ENCODE measurements around the gene SLX4. TPM values are rescaled to one million over a fixed set of nuclear protein-coding genes. Genes with fewer than 3 reads are reported as not detected.

Gene SLX4
- total and polyA plus RNA-seq, 2 donors, result 2.7 to 4.4 TPM

- DNase-seq (ENCODE audit: extremely low spot score), result no peak
- Histone ChIP-seq H3K27ac (ENCODE audit: low read depth) (no peak overlapping the region), H3K36me3 (ENCODE audit: insufficient read depth) (no peaks in the 10 kb centered on the region), H3K4me3 (ENCODE audit: low read depth, low read length) (no peak overlapping the region), H3K4me1 (ENCODE audit: insufficient read depth) (no peaks in the 10 kb centered on the region)
- 93% methylated on average over 13 of the region's 13 CpGs for WGBS
Observed at GRCh38 chr16:3601614-3602319, 9.6 kb downstream of the SLX4 start.

GRCh38 chr16:3599922-3600321, 11.5 kb downstream of the SLX4 start:
- no peaks in the 10 kb centered on the region for H3K36me3 ChIP-seq (ENCODE audit: insufficient read depth)
- no peak for DNase-seq (ENCODE audit: extremely low spot score)
- H3K27ac ChIP-seq (ENCODE audit: low read depth), result no peak overlapping the region
- H3K4me1 ChIP-seq (ENCODE audit: insufficient read depth), result no peaks in the 10 kb centered on the region
- no peak overlapping the region for H3K4me3 ChIP-seq (ENCODE audit: low read depth, low read length)
- 98% methylated on average over 4 of the region's 4 CpGs for WGBS

- Histone ChIP-seq H3K4me1 (ENCODE audit: insufficient read depth) (no peaks in the 10 kb centered on the region), H3K36me3 (ENCODE audit: insufficient read depth) (no peaks in the 10 kb centered on the region), H3K4me3 (ENCODE audit: low read depth, low read length) (no peak overlapping the region), H3K27ac (ENCODE audit: low read depth) (no peak overlapping the region)
- no peak for DNase-seq (ENCODE audit: extremely low spot score)
- 96% methylated on average over 8 of the region's 8 CpGs for WGBS
Observed at GRCh38 chr16:3599121-3599520, 12.3 kb downstream of the SLX4 start.

GRCh38 chr16:3598236-3598635, 13.2 kb downstream of the SLX4 start:
- no peaks in the 10 kb centered on the region for H3K4me1 ChIP-seq (ENCODE audit: insufficient read depth)
- DNase-seq (ENCODE audit: extremely low spot score), result no peak
- H3K36me3 ChIP-seq (ENCODE audit: insufficient read depth), result no peaks in the 10 kb centered on the region
- no peak overlapping the region for H3K4me3 ChIP-seq (ENCODE audit: low read depth, low read length)
- no peak overlapping the region for H3K27ac ChIP-seq (ENCODE audit: low read depth)
- 95% methylated on average over 12 of the region's 12 CpGs for WGBS

- DNase-seq (ENCODE audit: extremely low spot score), result no peak
- Histone ChIP-seq H3K36me3 (ENCODE audit: insufficient read depth) (no peaks in the 10 kb centered on the region), H3K27ac (ENCODE audit: low read depth) (no peak overlapping the region), H3K4me1 (ENCODE audit: insufficient read depth) (no peaks in the 10 kb centered on the region), H3K4me3 (ENCODE audit: low read depth, low read length) (no peak overlapping the region)
- 96% methylated on average over 17 of the region's 17 CpGs for WGBS
Observed at GRCh38 chr16:3597676-3598075, 13.7 kb downstream of the SLX4 start.

GRCh38 chr16:3597226-3597625, 14.2 kb downstream of the SLX4 start:
- DNase-seq (ENCODE audit: extremely low spot score), result no peak
- no peaks in the 10 kb centered on the region for H3K4me1 ChIP-seq (ENCODE audit: insufficient read depth)
- 85% methylated on average over 10 of the region's 10 CpGs for WGBS
- no peak overlapping the region for H3K27ac ChIP-seq (ENCODE audit: low read depth)
- H3K4me3 ChIP-seq (ENCODE audit: low read depth, low read length), result no peak overlapping the region
- H3K36me3 ChIP-seq (ENCODE audit: insufficient read depth), result no peaks in the 10 kb centered on the region

GRCh38 chr16:3596101-3596861, 15.1 kb downstream of the SLX4 start:
- H3K4me1 ChIP-seq (ENCODE audit: insufficient read depth), result no peaks in the 10 kb centered on the region
- H3K36me3 ChIP-seq (ENCODE audit: insufficient read depth), result no peaks in the 10 kb centered on the region
- WGBS, result 93% methylated on average over 27 of the region's 27 CpGs
- no peak overlapping the region for H3K27ac ChIP-seq (ENCODE audit: low read depth)
- DNase-seq (ENCODE audit: extremely low spot score), result no peak
- no peak overlapping the region for H3K4me3 ChIP-seq (ENCODE audit: low read depth, low read length)

- 96% methylated on average over 19 of the region's 19 CpGs for WGBS
Observed at GRCh38 chr16:3595521-3596021, 15.8 kb downstream of the SLX4 start.

GRCh38 chr16:3595110-3595486, 16.3 kb downstream of the SLX4 start:
- Histone ChIP-seq H3K36me3 (ENCODE audit: insufficient read depth) (no peaks in the 10 kb centered on the region), H3K27ac (ENCODE audit: low read depth) (no peak overlapping the region), H3K4me1 (ENCODE audit: insufficient read depth) (no peaks in the 10 kb centered on the region), H3K4me3 (ENCODE audit: low read depth, low read length) (no peak overlapping the region)
- DNase-seq (ENCODE audit: extremely low spot score), result no peak
- WGBS, result 93% methylated on average over 11 of the region's 11 CpGs

More at GRCh38 chr16:3595521-3596021, 15.8 kb downstream of the SLX4 start:
- no peaks in the 10 kb centered on the region for H3K4me1 ChIP-seq (ENCODE audit: insufficient read depth)
- H3K4me3 ChIP-seq (ENCODE audit: low read depth, low read length), result no peak overlapping the region
- no peak for DNase-seq (ENCODE audit: extremely low spot score)
- no peaks in the 10 kb centered on the region for H3K36me3 ChIP-seq (ENCODE audit: insufficient read depth)
- H3K27ac ChIP-seq (ENCODE audit: low read depth), result no peak overlapping the region

GRCh38 chr16:3594316-3595109, 16.9 kb downstream of the SLX4 start:
- DNase-seq (ENCODE audit: extremely low spot score), result no peak
- Histone ChIP-seq H3K27ac (ENCODE audit: low read depth) (no peak overlapping the region), H3K4me3 (ENCODE audit: low read depth, low read length) (no peak overlapping the region), H3K36me3 (ENCODE audit: insufficient read depth) (no peaks in the 10 kb centered on the region), H3K4me1 (ENCODE audit: insufficient read depth) (no peaks in the 10 kb centered on the region)
- WGBS, result 94% methylated on average over 22 of the region's 22 CpGs

- 93% methylated on average over 12 of the region's 12 CpGs for WGBS
- H3K36me3 ChIP-seq (ENCODE audit: insufficient read depth), result no peaks in the 10 kb centered on the region
- H3K27ac ChIP-seq (ENCODE audit: low read depth), result no peak overlapping the region
- H3K4me3 ChIP-seq (ENCODE audit: low read depth, low read length), result no peak overlapping the region
- H3K4me1 ChIP-seq (ENCODE audit: insufficient read depth), result no peaks in the 10 kb centered on the region
- no peak for DNase-seq (ENCODE audit: extremely low spot score)
Observed at GRCh38 chr16:3592559-3592958, 18.8 kb downstream of the SLX4 start.

- WGBS, result 94% methylated on average over 6 of the region's 6 CpGs
- no peak overlapping the region for H3K4me3 ChIP-seq (ENCODE audit: low read depth, low read length)
- no peaks in the 10 kb centered on the region for H3K36me3 ChIP-seq (ENCODE audit: insufficient read depth)
- no peak overlapping the region for H3K27ac ChIP-seq (ENCODE audit: low read depth)
- no peak for DNase-seq (ENCODE audit: extremely low spot score)
- no peaks in the 10 kb centered on the region for H3K4me1 ChIP-seq (ENCODE audit: insufficient read depth)
Observed at GRCh38 chr16:3591991-3592390, 19.4 kb downstream of the SLX4 start.

- H3K4me1 ChIP-seq (ENCODE audit: insufficient read depth), result no peaks in the 10 kb centered on the region
- H3K27ac ChIP-seq (ENCODE audit: low read depth), result no peak overlapping the region
- no peak overlapping the region for H3K4me3 ChIP-seq (ENCODE audit: low read depth, low read length)
Observed at GRCh38 chr16:3591436-3591803, 20.0 kb downstream of the SLX4 start.

More at GRCh38 chr16:3591436-3591803, 20.0 kb downstream of the SLX4 start:
- no peak for DNase-seq (ENCODE audit: extremely low spot score)
- H3K36me3 ChIP-seq (ENCODE audit: insufficient read depth), result no peaks in the 10 kb centered on the region
- 82% methylated on average over 5 of the region's 5 CpGs for WGBS

Data from urinary bladder (tissue), 4 donors.